HG03342 (cell line): ENCODE results near the gene TM9SF2.
A peak's percentile ranks its signal among the peaks of the same experiment; 100 is the strongest.
"Not testable (repeated sequence)": the region's sequence is repeated elsewhere in the genome, so short reads cannot be mapped to it uniquely, and the experiment has no call there.

Source experiments
- ATAC-seq: cut with Tn5 transposase; IDR thresholded peaks from one replicate; pipeline ENCODE4 v1.9.1; 2021; ENCODE audit warnings: mild to moderate bottlenecking, moderate library complexity; ENCODE audit not compliant: unreplicated experiment

TM9SF2 gene

GRCh38 chr13:99501184-99501847, at the start of gene TM9SF2:
Gene TM9SF2, plus strand, starts transcription at chr13:99501472. Its CDS starts 135 bp downstream, at chr13:99501607.
- ATAC-seq, result peak; percentile 55

- no peak for ATAC-seq
Measured at GRCh38 chr13:99454518-99455183, 46.6 kb upstream of the TM9SF2 start.

GRCh38 chr13:99459099-99459850, 42.0 kb upstream of the TM9SF2 start:
- ATAC-seq, result no peak

GRCh38 chr13:99460802-99461201, 40.5 kb upstream of the TM9SF2 start:
- not testable (repeated sequence) for ATAC-seq

GRCh38 chr13:99463646-99464397, 37.5 kb upstream of the TM9SF2 start:
- no peak for ATAC-seq

GRCh38 chr13:99464441-99464949, 36.8 kb upstream of the TM9SF2 start:
- no peak for ATAC-seq

- ATAC-seq, result no peak
Measured at GRCh38 chr13:99465454-99465853, 35.8 kb upstream of the TM9SF2 start.

- ATAC-seq, result no peak
Measured at GRCh38 chr13:99467764-99468163, 33.5 kb upstream of the TM9SF2 start.

- ATAC-seq, result no peak
Measured at GRCh38 chr13:99469041-99469440, 32.2 kb upstream of the TM9SF2 start.

- ATAC-seq, result no peak
Measured at GRCh38 chr13:99470027-99470426, 31.2 kb upstream of the TM9SF2 start.

- no peak for ATAC-seq
Measured at GRCh38 chr13:99471221-99472121, 29.8 kb upstream of the TM9SF2 start.

- ATAC-seq, result no peak
Measured at GRCh38 chr13:99472122-99472440, 29.2 kb upstream of the TM9SF2 start.

- ATAC-seq, result no peak
Measured at GRCh38 chr13:99473515-99473914, 27.8 kb upstream of the TM9SF2 start.

- no peak for ATAC-seq
Measured at GRCh38 chr13:99476648-99477047, 24.6 kb upstream of the TM9SF2 start.

GRCh38 chr13:99477493-99477892, 23.8 kb upstream of the TM9SF2 start:
- ATAC-seq, result no peak

GRCh38 chr13:99481366-99481765, 19.9 kb upstream of the TM9SF2 start:
- no peak for ATAC-seq

GRCh38 chr13:99484473-99484872, 16.8 kb upstream of the TM9SF2 start:
- no peak for ATAC-seq

- no peak for ATAC-seq
Measured at GRCh38 chr13:99486996-99487395, 14.3 kb upstream of the TM9SF2 start.

GRCh38 chr13:99489028-99489427, 12.2 kb upstream of the TM9SF2 start:
- no peak for ATAC-seq

- ATAC-seq, result not testable (repeated sequence)
Measured at GRCh38 chr13:99491750-99492149, 9.5 kb upstream of the TM9SF2 start.
